A172 (cell line): ENCODE measurements around the gene EME2. TPM values are rescaled to one million over a fixed set of nuclear protein-coding genes. Genes with fewer than 3 reads are reported as not detected.

Experiments
- DNase-seq: peaks from one replicate; pipeline ENCODE4 v3.0.0-alpha.2; 2015; ENCODE audit warnings: low spot score
- total RNA-seq: library from RNA; depleted of rRNA; stranded (reverse); fragments of >200 nt; shearing (Covaris generic); gene quantifications from 2 replicates; pipeline ENCODE4 v1.2.3, GENCODE V29; 2014

The EME2 gene
- total RNA-seq, 1 experiment from 2014 or later, result 15.8 TPM

DNA sequence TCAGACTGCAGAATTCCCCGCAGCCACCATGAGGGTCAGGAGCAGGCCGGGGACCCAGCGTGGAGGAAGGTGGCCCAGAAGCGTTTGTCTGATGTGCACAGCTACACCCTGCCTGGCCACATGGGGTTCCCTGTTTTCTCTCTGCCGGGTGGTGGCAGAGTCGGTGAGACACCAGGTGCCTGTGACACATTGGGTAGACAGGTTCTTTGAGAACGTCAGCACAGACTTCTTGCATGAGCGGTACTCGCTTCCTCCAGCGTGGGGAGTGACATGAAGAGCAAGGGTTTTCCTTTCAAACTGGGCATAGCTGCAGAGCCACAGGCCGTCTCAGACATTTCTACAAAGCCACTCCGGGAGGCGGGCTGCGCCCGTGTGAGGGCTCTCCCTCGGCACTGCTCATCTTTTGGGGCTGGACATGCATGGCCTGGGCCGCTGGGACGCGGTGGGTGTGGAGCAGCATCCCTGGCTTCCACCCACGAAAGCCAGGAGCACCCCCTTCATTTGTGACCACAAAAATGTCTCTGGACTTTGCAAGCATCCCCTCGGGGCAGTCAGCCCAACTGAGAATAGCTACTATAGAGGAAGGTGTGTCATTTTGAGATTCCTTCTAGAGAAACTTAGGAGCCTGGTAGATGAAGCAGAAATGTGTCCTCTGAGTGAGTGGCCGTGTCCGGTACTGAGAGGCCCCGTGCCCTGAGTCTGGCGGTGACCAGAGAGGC is 27.3 kb upstream of the EME2 start:
- peak; percentile 86 for DNase-seq

GRCh38 chr16:1745900-1746692 is 26.5 kb upstream of the EME2 start:
- peak; percentile 99 for DNase-seq

- DNase-seq, result peak; percentile 55
These were observed 25.9 kb upstream of the EME2 start for GRCh38 chr16:1746693-1747195.

GRCh38 chr16:1747934-1748333 is 24.7 kb upstream of the EME2 start:
- DNase-seq, result no peak

GRCh38 chr16:1749152-1750117 is 23.2 kb upstream of the EME2 start:
- no peak for DNase-seq

GRCh38 chr16:1751946-1752345 is 20.7 kb upstream of the EME2 start:
- no peak for DNase-seq

GRCh38 chr16:1752853-1753252 is 19.8 kb upstream of the EME2 start:
- no peak for DNase-seq

- DNase-seq, result no peak
These were observed 18.4 kb upstream of the EME2 start for GRCh38 chr16:1754204-1754603.

GRCh38 chr16:1757714-1758461 is 14.7 kb upstream of the EME2 start:
- no peak for DNase-seq

GRCh38 chr16:1758923-1759322 is 13.7 kb upstream of the EME2 start:
- no peak for DNase-seq

DNA sequence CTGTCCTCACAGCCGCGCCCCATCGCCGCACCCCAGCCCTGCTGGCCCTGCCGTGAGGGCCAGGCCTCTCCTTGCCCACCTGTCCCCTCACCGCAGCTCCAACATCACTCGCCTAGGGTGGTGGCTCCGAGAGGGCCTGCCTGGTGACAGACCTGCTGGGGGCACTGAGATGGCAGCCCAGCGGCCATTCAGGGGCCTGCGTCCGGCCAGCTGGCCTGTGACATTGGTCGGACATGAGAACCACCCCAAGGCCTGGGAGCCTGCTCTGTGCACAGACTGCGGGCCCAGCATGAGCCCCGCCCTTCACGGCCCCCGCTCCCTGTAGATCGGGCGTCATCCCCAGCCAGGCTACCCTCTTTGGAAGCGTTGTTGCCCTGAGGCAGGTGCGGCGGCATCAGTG is 13.1 kb upstream of the EME2 start:
- no peak for DNase-seq

- DNase-seq, result no peak
These were observed 11.7 kb upstream of the EME2 start for GRCh38 chr16:1760911-1761310.

GRCh38 chr16:1761751-1762150 is 10.9 kb upstream of the EME2 start:
- no peak for DNase-seq

- no peak for DNase-seq
These were observed 10.3 kb upstream of the EME2 start for GRCh38 chr16:1762196-1762878.

- no peak for DNase-seq
These were observed 9.6 kb upstream of the EME2 start for GRCh38 chr16:1762879-1763520.

DNA sequence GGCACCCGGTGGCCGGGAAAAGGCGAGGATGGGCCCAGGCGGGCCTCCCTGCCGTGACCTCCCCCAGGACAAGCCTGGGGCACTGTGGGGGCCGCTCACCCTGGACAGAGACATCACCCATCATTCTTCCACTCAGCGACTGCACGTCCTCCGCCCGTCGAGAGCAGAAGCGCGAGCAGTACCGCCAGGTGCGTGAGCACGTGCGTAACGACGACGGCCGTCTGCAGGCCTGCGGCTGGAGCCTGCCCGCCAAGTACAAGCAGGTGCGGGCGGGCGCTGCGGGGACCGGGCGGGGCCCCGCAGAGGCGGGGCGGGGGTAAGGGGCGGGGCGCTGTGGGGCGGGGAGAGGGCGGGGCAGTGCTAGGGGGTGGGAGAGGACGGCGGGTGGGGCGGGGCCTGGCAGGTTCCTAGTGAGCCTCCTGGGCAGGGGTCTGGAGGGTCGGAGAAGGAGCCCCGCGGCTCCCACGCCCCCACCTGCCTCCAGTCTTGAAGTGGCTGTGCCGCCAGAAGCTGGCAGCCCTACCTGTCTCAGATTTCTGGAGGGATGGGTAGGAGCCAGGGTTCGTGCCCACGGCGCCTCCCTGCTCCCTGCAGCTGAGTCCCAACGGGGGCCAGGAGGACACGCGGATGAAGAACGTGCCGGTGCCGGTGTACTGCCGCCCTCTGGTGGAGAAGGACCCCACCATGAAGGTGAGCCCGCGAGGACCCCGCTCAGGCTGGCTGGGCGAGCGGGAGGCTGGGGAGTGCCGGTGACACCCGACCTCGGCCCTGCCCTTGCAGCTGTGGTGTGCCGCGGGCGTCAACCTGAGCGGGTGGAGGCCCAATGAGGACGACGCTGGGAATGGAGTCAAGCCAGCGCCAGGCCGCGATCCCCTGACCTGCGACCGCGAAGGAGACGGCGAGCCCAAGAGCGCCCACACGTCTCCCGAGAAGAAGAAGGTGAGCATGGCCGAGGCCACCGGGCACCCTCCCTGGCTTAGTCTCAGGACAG is 8.8 kb upstream of the EME2 start:
- no peak for DNase-seq

- no peak for DNase-seq
These were observed 7.6 kb upstream of the EME2 start for GRCh38 chr16:1764971-1765370.

DNA sequence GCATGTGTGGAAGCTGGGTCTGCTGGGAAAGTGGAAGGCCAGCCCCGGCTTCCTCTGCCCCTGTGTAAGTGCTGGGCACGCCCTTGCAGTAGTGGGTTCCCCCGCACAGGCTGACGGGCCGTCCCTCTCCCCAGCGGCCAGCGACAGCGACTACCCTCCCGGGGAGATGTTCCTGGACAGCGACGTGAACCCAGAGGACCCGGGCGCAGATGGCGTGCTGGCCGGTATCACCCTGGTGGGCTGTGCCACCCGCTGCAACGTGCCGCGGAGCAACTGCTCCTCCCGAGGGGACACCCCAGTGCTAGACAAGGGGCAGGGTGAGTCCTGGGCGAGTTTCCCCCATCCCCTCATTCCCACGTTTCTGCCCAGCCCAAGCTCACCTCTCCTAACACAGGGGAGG is 6.8 kb upstream of the EME2 start:
- DNase-seq, result no peak

DNA sequence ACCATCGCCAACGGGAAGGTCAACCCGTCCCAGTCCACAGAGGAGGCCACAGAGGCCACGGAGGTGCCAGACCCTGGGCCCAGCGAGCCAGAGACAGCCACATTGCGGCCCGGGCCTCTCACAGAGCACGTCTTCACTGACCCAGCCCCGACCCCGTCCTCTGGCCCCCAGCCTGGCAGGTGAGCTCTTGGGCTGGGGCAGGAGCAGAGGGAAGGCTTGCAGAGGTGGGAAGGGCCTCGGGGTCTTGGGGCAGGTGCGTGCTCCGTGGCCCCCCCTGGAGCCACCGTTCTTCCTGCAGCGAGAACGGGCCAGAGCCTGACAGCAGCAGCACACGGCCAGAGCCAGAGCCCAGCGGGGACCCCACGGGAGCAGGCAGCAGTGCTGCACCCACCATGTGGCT is 6.4 kb upstream of the EME2 start:
- DNase-seq, result no peak
